GM12878 (cell line): ENCODE measurements around the gene DNAI7. TPM values are rescaled to one million over a fixed set of nuclear protein-coding genes. Genes with fewer than 3 reads are reported as not detected.

Experiments used
- ATAC-seq: fragments of 200-7000 bp; cut with Tn5 transposase; 3 replicates; pipeline ENCODE4 v1.9.1; 2020; ENCODE audit warnings: mild to moderate bottlenecking, moderate library complexity
- BruUV-seq: library from RNA; stranded (reverse); fragments of 400-500 nt; replicated peaks from 2 replicates; lab custom pipeline; 2021; lab: Mats Ljungman, UMichigan
- CTCF ChIA-PET: fragments of 300-600 bp; sonication (Branson Sonifier 250); formaldehyde crosslinking; extraction: SDS; loops from one replicate; lab custom pipeline; 2021; ENCODE audit warnings: inconsistent platforms; lab: Yijun Ruan, JAX
- POLR2A ChIA-PET: fragments of 350-600 bp; formaldehyde crosslinking; extraction: SDS; loops from one replicate; lab custom pipeline; 2021; ENCODE audit warnings: inconsistent platforms; lab: Charles Lee
- RAD21 ChIA-PET: fragments of 300-600 bp; sonication (Branson Sonifier 250); formaldehyde crosslinking; loops from one replicate; lab custom pipeline; 2023; ENCODE audit warnings: antibody characterized with exemption; ENCODE audit not compliant: unreplicated experiment; lab: Charles Lee
- SMC1A ChIA-PET: fragments of 300-600 bp; sonication (Branson Sonifier 250); formaldehyde crosslinking; loops from one replicate; lab custom pipeline; 2023; ENCODE audit not compliant: unreplicated experiment, uncharacterized antibody; lab: Charles Lee
- DNase-seq: peaks from one replicate; pipeline ENCODE4 v3.0.0-alpha.2; 2011; ENCODE audit warnings: low read depth, low spot score
- FAIRE-seq: peaks from 3 replicates; lab custom pipeline; 2011; peaks lifted over from hg19 to GRCh38; lab: Jason Lieb, UNC
- H2AFZ ChIP-seq: 2 replicates; pipeline ENCODE4 v1.6.0; 2011; ENCODE audit warnings: low read depth, low read length, control low read depth; ENCODE audit not compliant: control insufficient read depth
- H3K27ac ChIP-seq: 2 replicates; pipeline ENCODE4 v1.5.1; 2011; ENCODE audit warnings: control low read depth; ENCODE audit not compliant: control insufficient read depth, insufficient read depth
- H3K27me3 ChIP-seq, 2 experiments: replicated peaks in 1 of 2; 2 replicates each; pipeline versions ENCODE4 v1.6.0 to v1.6.1; 2011; ENCODE audit warnings: low read length in 1 of 2; ENCODE audit not compliant: control insufficient read depth in 2 of 2, insufficient read depth in 2 of 2
- H3K36me3 ChIP-seq, 2 experiments: 2 replicates each; pipeline ENCODE4 v1.5.1; 2011; ENCODE audit warnings: low read length in 1 of 2; ENCODE audit not compliant: control insufficient read depth in 2 of 2, insufficient read depth in 2 of 2
- H3K4me1 ChIP-seq: 2 replicates; pipeline ENCODE4 v1.6.1; 2011; ENCODE audit warnings: mild to moderate bottlenecking, low read length, moderate library complexity, mixed read lengths; ENCODE audit not compliant: control insufficient read depth, insufficient read depth
- H3K4me2 ChIP-seq: 2 replicates; pipeline ENCODE4 v1.6.0; 2011; ENCODE audit warnings: control low read depth; ENCODE audit not compliant: control insufficient read depth, insufficient read depth
- H3K4me3 ChIP-seq: fragments of 200-600 bp; sonication (generic); 2 replicates; pipeline ENCODE4 v1.5.1; 2016
- H3K79me2 ChIP-seq: 2 replicates; pipeline ENCODE4 v1.6.0; 2011; ENCODE audit warnings: low read length; ENCODE audit not compliant: control insufficient read depth, insufficient read depth
- H3K9ac ChIP-seq: 2 replicates; pipeline ENCODE4 v1.8.0; 2011; ENCODE audit warnings: low read length, control low read depth, mixed read lengths; ENCODE audit not compliant: control insufficient read depth, insufficient read depth
- H3K9me3 ChIP-seq: replicated peaks from 3 replicates; pipeline ENCODE4 v1.5.1; 2011; ENCODE audit warnings: mild to moderate bottlenecking, low read length; ENCODE audit not compliant: control insufficient read depth, insufficient read depth
- H4K20me1 ChIP-seq: 2 replicates; pipeline ENCODE4 v1.6.0; 2011; ENCODE audit not compliant: control insufficient read depth, insufficient read depth
- CBX5 ChIP-seq: sonication (generic); IDR thresholded peaks from 2 replicates; pipeline ENCODE4 v1.6.1; 2016; ENCODE audit warnings: low read depth, moderate library complexity, mild to moderate bottlenecking, inconsistent platforms
- EP300 ChIP-seq, 2 experiments: fragments of 150-350 bp in 1 of 2; IDR thresholded peaks; 2 replicates each; pipeline ENCODE4 v1.6.1; 2011 to 2012; ENCODE audit warnings: low read depth in 2 of 2, low read length in 2 of 2, borderline replicate concordance in 1 of 2, improper control_type of control experiment in 1 of 2, inconsistent platforms in 1 of 2; ENCODE audit not compliant: control insufficient read depth in 1 of 2
- FOS ChIP-seq: IDR thresholded peaks from 3 replicates; pipeline ENCODE4 v1.6.1; 2011; ENCODE audit warnings: borderline replicate concordance; ENCODE audit not compliant: insufficient read length; ENCODE audit errors: extremely low read depth
- HDAC6 ChIP-seq: fragments of 200-600 bp; sonication (generic); IDR thresholded peaks from one replicate; pipeline ENCODE4 v1.8.0; 2017; ENCODE audit warnings: antibody characterized with exemption; ENCODE audit not compliant: unreplicated experiment
- IKZF2 ChIP-seq, 2 experiments: fragments of 450-650 bp; IDR thresholded peaks; 2 replicates each; pipeline ENCODE4 v1.6.1; 2017; ENCODE audit warnings: mild to moderate bottlenecking in 2 of 2, moderate library complexity in 2 of 2
- IRF4 ChIP-seq: IDR thresholded peaks from 2 replicates; pipeline ENCODE4 v1.6.1; 2011; ENCODE audit warnings: low read depth, low read length
- JUND ChIP-seq: IDR thresholded peaks from 2 replicates; pipeline ENCODE4 v1.6.1; 2012; ENCODE audit warnings: low read depth, mild to moderate bottlenecking, low read length, improper control_type of control experiment, moderate library complexity
- MEF2B ChIP-seq: fragments of 450-650 bp; IDR thresholded peaks from 2 replicates; pipeline ENCODE4 v1.6.1; 2018; ENCODE audit warnings: mild to moderate bottlenecking, moderate library complexity; ENCODE audit not compliant: partially characterized antibody, poor library complexity, severe bottlenecking
- PAX8 ChIP-seq: fragments of 450-650 bp; IDR thresholded peaks from 2 replicates; pipeline ENCODE4 v1.6.1; 2017; ENCODE audit warnings: mild to moderate bottlenecking, moderate library complexity
- POLR2AphosphoS2 ChIP-seq: IDR thresholded peaks from 2 replicates; pipeline ENCODE4 v1.6.1; 2011; ENCODE audit warnings: low read depth, mild to moderate bottlenecking, low read length, improper control_type of control experiment, moderate library complexity
- RB1 ChIP-seq: fragments of 450-650 bp; formaldehyde crosslinking; IDR thresholded peaks from 2 replicates; pipeline ENCODE4 v1.6.1; 2017; ENCODE audit warnings: mild to moderate bottlenecking, borderline replicate concordance
- WGBS: methylation state at CpG from one replicate; pipeline ENCODE4 v1.1.6; 2016; ENCODE audit warnings: low lambda C conversion rate; ENCODE audit not compliant: insufficient replicate concordance, insufficient coverage; ENCODE audit errors: missing lambda C conversion rate; 5-methylcytosine and 5-hydroxymethylcytosine counted together
- in situ Hi-C: fragments of 300-500 bp; cut with MboI; formaldehyde crosslinking; loops from 9 replicates; pipeline ENCODE4 v1.14.3; 2018; ENCODE audit warnings: mixed read lengths
- intact Hi-C: fragments of 100-400 bp; cut with micrococcal nuclease; formaldehyde crosslinking; loops from one replicate; pipeline ENCODE4 v1.14.2; 2022; ENCODE audit not compliant: unreplicated experiment
- polyA plus RNA-seq, 11 experiments: library from polyadenylated mRNA; depleted of rRNA in 4 of 11; unstranded in 6 of 11; stranded (reverse) in 5 of 11; fragments of >200 nt; fragmentation: Nextera tagmentation in 4 of 11; fragmentation: Illumina TruSeq in 1 of 11; extraction: Ambion mirVana in 4 of 11; extraction: Trizol in 1 of 11; gene quantifications; 1 replicate in 1 of 11; 2 replicates in 10 of 11; pipeline versions ENCODE4 v1.2.1 to v1.2.3, GENCODE V29; 2011 to 2016; ENCODE audit warnings: inconsistent platforms in 2 of 11, missing spikeins in 2 of 11, low read depth in 1 of 11
- total RNA-seq, 4 experiments: library from RNA; depleted of rRNA in 3 of 4; stranded (reverse); fragments of >200 nt in 3 of 4; fragmentation: Illumina TruSeq in 1 of 4; extraction: Trizol in 1 of 4; gene quantifications; 2 replicates each; pipeline versions ENCODE4 v1.2.1 to v1.2.3, GENCODE V29; 2013 to 2021
- TF ChIP-seq, protein P1 (sequence below), 3 experiments: IDR thresholded peaks in 2 of 3; conservative IDR thresholded peaks in 1 of 3; 2 replicates each; pipeline ENCODE4 v1.5.1; 2011; ENCODE audit warnings: low read depth in 3 of 3, low read length in 3 of 3, mild to moderate bottlenecking in 3 of 3, control low read depth in 2 of 3, moderate library complexity in 2 of 3, inconsistent platforms in 1 of 3, mixed read lengths in 1 of 3; ENCODE audit not compliant: control insufficient read depth in 2 of 3, insufficient read depth in 1 of 3; ENCODE audit errors: extremely low read depth in 1 of 3
- TF ChIP-seq, protein P2 (sequence below): fragments of 450-650 bp; IDR thresholded peaks from 2 replicates; pipeline ENCODE4 v1.6.1; 2016; ENCODE audit warnings: mild to moderate bottlenecking

The DNAI7 gene
- total and polyA plus RNA-seq, 10 of the 15 experiments (the other 5 are each of a cell fraction or from before 2014, with no cell fraction given): 0.05 to 0.48 (median 0.13) TPM; not detected in 4

DNA sequence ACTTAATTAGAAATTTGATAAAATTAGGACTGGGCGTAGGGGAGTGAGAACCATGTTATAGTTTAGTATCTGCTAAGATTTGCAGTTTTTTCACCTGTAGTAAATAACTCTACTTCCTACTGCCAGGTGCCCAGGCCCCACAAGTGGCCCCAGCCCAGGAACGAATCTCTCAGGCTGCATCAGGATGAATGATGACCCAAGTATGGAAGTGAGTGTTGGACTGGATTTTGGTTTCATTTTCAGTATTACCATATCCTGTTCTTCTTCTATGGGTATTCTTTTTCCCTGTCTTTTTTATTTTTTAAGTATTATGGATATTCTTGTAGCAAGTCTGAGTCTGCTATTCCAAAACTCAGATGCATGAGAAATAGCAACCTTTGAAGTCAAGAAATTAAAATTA lies 125.7 kb downstream of the DNAI7 start (continued):
- TF ChIP-seq IRF4 (no peak), HDAC6 (no peak), FOS (no peak)

DNA sequence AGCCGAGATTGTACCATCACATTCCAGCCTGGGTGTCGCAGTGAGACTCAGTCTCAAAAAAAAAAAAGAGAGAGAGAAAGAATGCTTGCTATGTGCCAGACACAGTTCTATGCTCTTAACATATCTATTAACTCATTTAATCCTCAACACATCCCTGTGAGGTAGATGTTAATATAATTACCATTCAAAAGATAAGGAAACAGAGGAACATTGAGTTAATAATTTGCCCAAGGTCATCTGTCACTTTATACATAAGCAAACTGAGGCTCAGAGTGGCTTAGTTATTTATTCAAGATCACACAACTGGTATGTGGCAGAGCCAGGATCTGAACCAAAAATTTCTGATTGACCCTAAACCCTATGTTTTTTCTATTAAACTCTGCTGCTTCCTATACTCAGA lies 129.9 kb downstream of the DNAI7 start:
- RAD21 ChIA-PET: no interaction called here
- Histone ChIP-seq H4K20me1 (no peaks in the 10 kb centered on the region; the same call in 1 of the 2 replicates), H3K79me2 (peaks cover 48% of the 10 kb centered on the region), H2AFZ (no peak overlapping the region), H3K9ac (no peak overlapping the region), H3K4me2 (no peak overlapping the region), H3K9me3 (no peaks in the 10 kb centered on the region), H3K36me3 (peaks cover 17 to 54% of the 10 kb centered on the region in 2 experiments), H3K4me1 (peaks cover 27% of the 10 kb centered on the region), H3K27me3 (no peaks in the 10 kb centered on the region), H3K4me3 (no peak overlapping the region), H3K27ac (no peak overlapping the region)
- 100% methylated on average over 1 of the region's 2 CpGs for WGBS
- CTCF ChIA-PET: interaction anchor here (1.4 kb wide), 1 partner anchor 73 kb away, joined by 7 read pairs; no protein-coding TSS in a partner anchor
- TF ChIP-seq JUND (no peak), RB1 (no peak), MEF2B (no peak), PAX8 (no peak), IKZF2 (IDR thresholded peaks at IDR 0.05) (no peak), EP300 (IDR thresholded peaks at IDR 0.05; ENCODE audit: borderline replicate concordance in 1 of 2, control insufficient read depth in 1 of 2, low read depth in 2 of 2, low read length in 2 of 2) (no peak), CBX5 (no peak), POLR2AphosphoS2 (no peak), IRF4 (no peak)
- TF ChIP-seq, protein P1, sequence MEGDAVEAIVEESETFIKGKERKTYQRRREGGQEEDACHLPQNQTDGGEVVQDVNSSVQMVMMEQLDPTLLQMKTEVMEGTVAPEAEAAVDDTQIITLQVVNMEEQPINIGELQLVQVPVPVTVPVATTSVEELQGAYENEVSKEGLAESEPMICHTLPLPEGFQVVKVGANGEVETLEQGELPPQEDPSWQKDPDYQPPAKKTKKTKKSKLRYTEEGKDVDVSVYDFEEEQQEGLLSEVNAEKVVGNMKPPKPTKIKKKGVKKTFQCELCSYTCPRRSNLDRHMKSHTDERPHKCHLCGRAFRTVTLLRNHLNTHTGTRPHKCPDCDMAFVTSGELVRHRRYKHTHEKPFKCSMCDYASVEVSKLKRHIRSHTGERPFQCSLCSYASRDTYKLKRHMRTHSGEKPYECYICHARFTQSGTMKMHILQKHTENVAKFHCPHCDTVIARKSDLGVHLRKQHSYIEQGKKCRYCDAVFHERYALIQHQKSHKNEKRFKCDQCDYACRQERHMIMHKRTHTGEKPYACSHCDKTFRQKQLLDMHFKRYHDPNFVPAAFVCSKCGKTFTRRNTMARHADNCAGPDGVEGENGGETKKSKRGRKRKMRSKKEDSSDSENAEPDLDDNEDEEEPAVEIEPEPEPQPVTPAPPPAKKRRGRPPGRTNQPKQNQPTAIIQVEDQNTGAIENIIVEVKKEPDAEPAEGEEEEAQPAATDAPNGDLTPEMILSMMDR (IDR thresholded peaks at IDR 0.05 in 2 of 3, conservative IDR thresholded peaks at IDR 0.05 in 1 of 3; ENCODE audit: control insufficient read depth in 2 of 3, extremely low read depth in 1 of 3, insufficient read depth in 1 of 3, low read depth in 3 of 3, low read length in 3 of 3): no peak
- TF ChIP-seq, protein P2, sequence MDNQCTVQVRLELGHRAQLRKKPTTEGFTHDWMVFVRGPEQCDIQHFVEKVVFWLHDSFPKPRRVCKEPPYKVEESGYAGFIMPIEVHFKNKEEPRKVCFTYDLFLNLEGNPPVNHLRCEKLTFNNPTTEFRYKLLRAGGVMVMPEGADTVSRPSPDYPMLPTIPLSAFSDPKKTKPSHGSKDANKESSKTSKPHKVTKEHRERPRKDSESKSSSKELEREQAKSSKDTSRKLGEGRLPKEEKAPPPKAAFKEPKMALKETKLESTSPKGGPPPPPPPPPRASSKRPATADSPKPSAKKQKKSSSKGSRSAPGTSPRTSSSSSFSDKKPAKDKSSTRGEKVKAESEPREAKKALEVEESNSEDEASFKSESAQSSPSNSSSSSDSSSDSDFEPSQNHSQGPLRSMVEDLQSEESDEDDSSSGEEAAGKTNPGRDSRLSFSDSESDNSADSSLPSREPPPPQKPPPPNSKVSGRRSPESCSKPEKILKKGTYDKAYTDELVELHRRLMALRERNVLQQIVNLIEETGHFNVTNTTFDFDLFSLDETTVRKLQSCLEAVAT: no peak
- SMC1A ChIA-PET: interaction anchor here (5.8 to 15.4 kb wide), 2 partner anchors 12 to 65 kb away, joined by 54 to 526 read pairs; a partner anchor contains a TSS
- DNase-seq (no peak), ATAC-seq (no peak), FAIRE-seq (no peak)
- intact Hi-C loops: no loop called here
- in situ Hi-C loops: no loop called here
- POLR2A ChIA-PET: interaction anchor here (0.6 to 1.1 kb wide), 2 partner anchors 13 to 48 kb away, joined by 3 read pairs; no protein-coding TSS in a partner anchor
- BruUV-seq: no TSS peak
